K562 (cell line): ENCODE results near the gene ARHGAP9. TPM values are rescaled to one million over a fixed set of nuclear protein-coding genes. Genes with fewer than 3 reads are reported as not detected.

Source experiments
- AFF4 ChIP-seq: sonication (generic); formaldehyde crosslinking; IDR thresholded peaks from 2 replicates; pipeline ENCODE4 v1.8.0; 2023; ENCODE audit warnings: mild to moderate bottlenecking, missing genetic modification reagents
- DMBX1 ChIP-seq: fragments of 250-450 bp; sonication (Bioruptor Pico); IDR thresholded peaks from 2 replicates; pipeline ENCODE4 v1.8.0; 2022; ENCODE audit warnings: inconsistent platforms, mild to moderate bottlenecking, moderate library complexity, borderline replicate concordance
- KHSRP ChIP-seq: fragments of 450-650 bp; IDR thresholded peaks from 2 replicates; pipeline ENCODE4 v1.6.1; 2017
- MYNN ChIP-seq, 2 experiments: sonication (generic); formaldehyde crosslinking in 1 of 2; IDR thresholded peaks; 2 replicates each; pipeline versions ENCODE4 v1.5.0 to v1.6.1; 2016 to 2020; ENCODE audit warnings: antibody characterized with exemption in 1 of 2, missing genetic modification reagents in 1 of 2
- OTX1 ChIP-seq: fragments of 450-650 bp; formaldehyde crosslinking; IDR thresholded peaks from 2 replicates; pipeline ENCODE4 v1.4.0; 2022; ENCODE audit warnings: mild to moderate bottlenecking
- PML ChIP-seq: IDR thresholded peaks from 2 replicates; pipeline ENCODE4 v1.6.1; 2012; ENCODE audit warnings: low read length, inconsistent platforms
- POLR2AphosphoS2 ChIP-seq: IDR thresholded peaks from 2 replicates; pipeline ENCODE4 v1.6.1; 2012; ENCODE audit warnings: low read length, improper control_type of control experiment
- PTBP1 ChIP-seq: fragments of 200-400 bp; formaldehyde crosslinking; IDR thresholded peaks from 2 replicates; pipeline ENCODE4 v1.6.1; 2017; ENCODE audit warnings: low read depth, low read length
- SOX6 ChIP-seq: fragments of 450-650 bp; IDR thresholded peaks from 2 replicates; pipeline ENCODE4 v1.6.1; 2014; ENCODE audit warnings: mild to moderate bottlenecking
- SPI1 ChIP-seq: IDR thresholded peaks from 2 replicates; pipeline ENCODE4 v1.6.1; 2011; ENCODE audit warnings: low read depth, low read length, control low read depth, borderline replicate concordance
- TOE1 ChIP-seq, 2 experiments: fragments of 450-650 bp in 1 of 2; sonication (generic) in 1 of 2; formaldehyde crosslinking in 1 of 2; IDR thresholded peaks; 2 replicates each; pipeline versions ENCODE4 v1.7.1 to v1.8.0; 2016 to 2022; ENCODE audit warnings: borderline replicate concordance in 2 of 2, mild to moderate bottlenecking in 2 of 2, antibody characterized with exemption in 1 of 2, inconsistent platforms in 1 of 2, low read depth in 1 of 2, missing genetic modification reagents in 1 of 2, moderate library complexity in 1 of 2
- ZNF3 ChIP-seq: fragments of 250-450 bp; sonication (Bioruptor Pico); IDR thresholded peaks from 2 replicates; pipeline ENCODE4 v1.5.0; 2021; ENCODE audit warnings: mild to moderate bottlenecking, moderate library complexity
- ZNF318 ChIP-seq, 2 experiments: fragments of 450-650 bp; IDR thresholded peaks; 2 replicates each; pipeline ENCODE4 v1.6.1; 2016; ENCODE audit warnings: mild to moderate bottlenecking in 2 of 2, borderline replicate concordance in 1 of 2, low read depth in 1 of 2, moderate library complexity in 1 of 2
- ZNF445 ChIP-seq: fragments of 250-450 bp; sonication (Bioruptor Pico); IDR thresholded peaks from 2 replicates; pipeline ENCODE4 v1.4.0; 2020; ENCODE audit warnings: low read depth, mild to moderate bottlenecking, moderate library complexity
- polyA plus RNA-seq, 8 experiments: library from polyadenylated mRNA; depleted of rRNA in 4 of 8; stranded (reverse) in 5 of 8; unstranded in 3 of 8; fragments of >200 nt; fragmentation: Nextera tagmentation in 2 of 8; fragmentation: Illumina TruSeq in 1 of 8; extraction: Ambion mirVana in 2 of 8; extraction: Trizol in 1 of 8; gene quantifications; 2 replicates each; pipeline versions ENCODE4 v1.2.1 to v1.2.3, GENCODE V29; 2011 to 2014; ENCODE audit warnings: inconsistent platforms in 1 of 8, missing spikeins in 1 of 8
- total RNA-seq, 7 experiments: library from RNA; depleted of rRNA in 6 of 7; stranded (reverse); fragments of >200 nt in 6 of 7; fragmentation: Illumina TruSeq in 2 of 7; extraction: Trizol in 2 of 7; gene quantifications; 2 replicates each; pipeline versions ENCODE4 v1.2.1 to v1.2.3, GENCODE V29; 2011 to 2021; ENCODE audit warnings: low replicate concordance in 1 of 7

The ARHGAP9 gene
- total and polyA plus RNA-seq, 9 of the 15 experiments (the other 6 are each of a cell fraction or from before 2014, with no cell fraction given) = 1.5 to 10.2 (median 5.1) TPM

- TF ChIP-seq AFF4 (CRISPR knock-in tag) (peak; percentile 80), POLR2AphosphoS2 (peak; percentile 77), TOE1 (IDR thresholded peaks at IDR 0.05; ENCODE audit: borderline replicate concordance) (peak; percentile 16; the same call in 1 of the 2 replicates), TOE1 (CRISPR knock-in tag; IDR thresholded peaks at IDR 0.05; ENCODE audit: borderline replicate concordance, low read depth) (no peak), SOX6 (0 out of 2 replicates have a peak, but pooled peaks have one; percentile 28), PTBP1 (no peak), PML (peak; percentile 73), ZNF318 (IDR thresholded peaks at IDR 0.05; ENCODE audit: borderline replicate concordance in 1 of 2, low read depth in 1 of 2) (0 out of 4 replicates have a peak, but pooled peaks of 1 of the 2 experiments have one; percentile 37), MYNN (IDR thresholded peaks at IDR 0.05) (peak; percentile 10; the same call in 1 of the 2 replicates), MYNN (CRISPR knock-in tag; IDR thresholded peaks at IDR 0.05) (no peak), ZNF3 (CRISPR knock-in tag) (peak; percentile 79), KHSRP (peak; percentile 36; the same call in 1 of the 2 replicates), OTX1 (CRISPR knock-in tag) (peak; percentile 88), SPI1 (peak; percentile 80; the same call in 1 of the 2 replicates), ZNF445 (CRISPR knock-in tag) (0 out of 2 replicates have a peak, but pooled peaks have one; percentile 12), DMBX1 (CRISPR knock-in tag) (0 out of 2 replicates have a peak, but pooled peaks have one; percentile 33)
These were observed 36.4 kb upstream of the ARHGAP9 start (continued) for GRCh38 chr12:57515934-57516541.
